ENCODE measurements around the gene GRIN2B.

GRIN2B gene

GRCh38 chr12:13981296-13981962 lies at the start of gene GRIN2B:
GRIN2B (minus strand) TSS chr12:13981602; CDS start chr12:13866208, 115,394 bp downstream.
- no peak for DNase-seq (ENCODE audit: low spot score)

- no peak for DNase-seq (ENCODE audit: low spot score)
Observed at GRCh38 chr12:14026537-14026936, 45.1 kb upstream of the GRIN2B start.

GRCh38 chr12:14024591-14024990 lies 43.2 kb upstream of the GRIN2B start:
- no peak for DNase-seq (ENCODE audit: low spot score)

- no peak for DNase-seq (ENCODE audit: low spot score)
Observed at GRCh38 chr12:14018080-14018479, 36.7 kb upstream of the GRIN2B start.

- no peak for DNase-seq (ENCODE audit: low spot score)
Observed at GRCh38 chr12:14010989-14011388, 29.6 kb upstream of the GRIN2B start.

GRCh38 chr12:14007639-14008038 lies 26.2 kb upstream of the GRIN2B start:
- DNase-seq (ENCODE audit: low spot score) = no peak

- no peak for DNase-seq (ENCODE audit: low spot score)
Observed at GRCh38 chr12:13992585-13992984, 11.2 kb upstream of the GRIN2B start.

GRCh38 chr12:13992106-13992505 lies 10.7 kb upstream of the GRIN2B start:
- DNase-seq (ENCODE audit: low spot score) = no peak

GRCh38 chr12:13986031-13986430 lies 4.6 kb upstream of the GRIN2B start:
- DNase-seq (ENCODE audit: low spot score) = no peak

- DNase-seq (ENCODE audit: low spot score) = no peak
Observed at GRCh38 chr12:13981990-13982389, 588 bp upstream of the GRIN2B start.

- DNase-seq (ENCODE audit: low spot score) = no peak
Observed at GRCh38 chr12:13980538-13981295, 685 bp downstream of the GRIN2B start.

GRCh38 chr12:13979772-13980378 lies 1.5 kb downstream of the GRIN2B start:
- DNase-seq (ENCODE audit: low spot score) = no peak

GRCh38 chr12:13978876-13979275 lies 2.5 kb downstream of the GRIN2B start:
- no peak for DNase-seq (ENCODE audit: low spot score)

GRCh38 chr12:13976880-13977279 lies 4.5 kb downstream of the GRIN2B start:
- no peak for DNase-seq (ENCODE audit: low spot score)

GRCh38 chr12:13976028-13976584 lies 5.3 kb downstream of the GRIN2B start:
- no peak for DNase-seq (ENCODE audit: low spot score)

- no peak for DNase-seq (ENCODE audit: low spot score)
Observed at GRCh38 chr12:13973996-13974395, 7.4 kb downstream of the GRIN2B start.

- no peak for DNase-seq (ENCODE audit: low spot score)
Observed at GRCh38 chr12:13970803-13971202, 10.6 kb downstream of the GRIN2B start.

- DNase-seq (ENCODE audit: low spot score) = no peak
Observed at GRCh38 chr12:13968281-13968680, 13.1 kb downstream of the GRIN2B start.

- DNase-seq (ENCODE audit: low spot score) = no peak
Observed at GRCh38 chr12:13964666-13965065, 16.7 kb downstream of the GRIN2B start.

GRCh38 chr12:13962699-13963098 lies 18.7 kb downstream of the GRIN2B start:
- DNase-seq (ENCODE audit: low spot score) = no peak

GRCh38 chr12:13961971-13962370 lies 19.4 kb downstream of the GRIN2B start:
- no peak for DNase-seq (ENCODE audit: low spot score)

GRCh38 chr12:13959131-13959723 lies 22.2 kb downstream of the GRIN2B start:
- no peak for DNase-seq (ENCODE audit: low spot score)
